WTC11 (cell line): ENCODE measurements around the gene GSS. TPM values are rescaled to one million over a fixed set of nuclear protein-coding genes. Genes with fewer than 3 reads are reported as not detected.

Source experiments
- ATAC-seq: fragments of 200-7000 bp; cut with Tn5 transposase; 2 replicates; pipeline ENCODE4 v1.10.0; 2021; ENCODE audit warnings: mild to moderate bottlenecking, moderate library complexity
- CTCF ChIA-PET: fragments of 300-600 bp; sonication (Branson Sonifier 250); formaldehyde crosslinking; loops from one replicate; lab custom pipeline; 2021; ENCODE audit warnings: antibody characterized with exemption; lab: Charles Lee
- POLR2A ChIA-PET: fragments of 350-600 bp; sonication (Branson Sonifier 250); formaldehyde crosslinking; loops from one replicate; lab custom pipeline; 2021; ENCODE audit warnings: antibody characterized with exemption; lab: Charles Lee
- DNase-seq: peaks from one replicate; pipeline ENCODE4 v3.0.0; 2021; ENCODE audit warnings: low spot score
- H3K27ac Mint-ChIP-seq: 2 replicates; pipeline ENCODE4 v1.8.0; 2021; ENCODE audit warnings: mixed read lengths
- H3K27me3 Mint-ChIP-seq: 2 replicates; pipeline ENCODE4 v1.8.0; 2021; ENCODE audit warnings: low read depth, mild to moderate bottlenecking, moderate library complexity, mixed read lengths
- H3K36me3 Mint-ChIP-seq: 2 replicates; pipeline ENCODE4 v1.8.0; 2021; ENCODE audit warnings: mixed read lengths
- H3K4me1 Mint-ChIP-seq: 2 replicates; pipeline ENCODE4 v1.8.0; 2022; ENCODE audit warnings: mixed read lengths
- H3K4me3 Mint-ChIP-seq: 2 replicates; pipeline ENCODE4 v1.8.0; 2021; ENCODE audit warnings: mild to moderate bottlenecking, moderate library complexity, mixed read lengths
- H3K9me3 Mint-ChIP-seq: 2 replicates; pipeline ENCODE4 v1.8.0; 2021; ENCODE audit warnings: mixed read lengths
- AFF4 ChIP-seq: sonication (generic); formaldehyde crosslinking; IDR thresholded peaks from 2 replicates; pipeline ENCODE4 v1.8.1; 2023; ENCODE audit warnings: mild to moderate bottlenecking, missing genetic modification reagents, borderline replicate concordance
- ATF2 ChIP-seq: sonication (generic); formaldehyde crosslinking; IDR thresholded peaks from 2 replicates; pipeline ENCODE4 v1.8.1; 2022; ENCODE audit warnings: low read depth, missing genetic modification reagents, borderline replicate concordance
- ELF4 ChIP-seq: sonication (generic); formaldehyde crosslinking; IDR thresholded peaks from 2 replicates; pipeline ENCODE4 v1.8.1; 2022; ENCODE audit warnings: low read depth, mild to moderate bottlenecking, moderate library complexity, missing genetic modification reagents
- ESRRA ChIP-seq: sonication (generic); formaldehyde crosslinking; IDR thresholded peaks from 2 replicates; pipeline ENCODE4 v1.8.1; 2022; ENCODE audit warnings: mild to moderate bottlenecking, missing genetic modification reagents, borderline replicate concordance
- ETV6 ChIP-seq: sonication (generic); formaldehyde crosslinking; IDR thresholded peaks from 2 replicates; pipeline ENCODE4 v1.8.1; 2022; ENCODE audit warnings: mild to moderate bottlenecking, missing genetic modification reagents
- HMGA2 ChIP-seq: fragments of 250-450 bp; sonication (Bioruptor Pico); IDR thresholded peaks from 2 replicates; pipeline ENCODE4 v1.4.0; 2021; ENCODE audit warnings: mild to moderate bottlenecking, moderate library complexity
- JAZF1 ChIP-seq: fragments of 250-450 bp; sonication (Bioruptor Pico); IDR thresholded peaks from 2 replicates; pipeline ENCODE4 v1.9.0; 2021; ENCODE audit warnings: moderate library complexity, mild to moderate bottlenecking, inconsistent platforms
- MLX ChIP-seq: sonication (generic); formaldehyde crosslinking; IDR thresholded peaks from 2 replicates; pipeline ENCODE4 v1.8.1; 2023; ENCODE audit warnings: mild to moderate bottlenecking, missing genetic modification reagents, moderate library complexity
- NFYB ChIP-seq: sonication (generic); formaldehyde crosslinking; conservative IDR thresholded peaks from 2 replicates; pipeline ENCODE4 v1.8.0; 2022; ENCODE audit warnings: low read depth, missing genetic modification reagents
- SMAD3 ChIP-seq: sonication (generic); formaldehyde crosslinking; IDR thresholded peaks from 2 replicates; pipeline ENCODE4 v1.8.0; 2022; ENCODE audit warnings: missing genetic modification reagents, mild to moderate bottlenecking, borderline replicate concordance
- SP1 ChIP-seq: sonication (generic); formaldehyde crosslinking; conservative IDR thresholded peaks from 2 replicates; pipeline ENCODE4 v1.8.1; 2022; ENCODE audit warnings: missing genetic modification reagents
- TEAD4 ChIP-seq: sonication (generic); formaldehyde crosslinking; IDR thresholded peaks from 2 replicates; pipeline ENCODE4 v1.8.0; 2022; ENCODE audit warnings: mild to moderate bottlenecking, missing genetic modification reagents
- TP53 ChIP-seq: sonication (generic); formaldehyde crosslinking; IDR thresholded peaks from 2 replicates; pipeline ENCODE4 v1.8.1; 2023; ENCODE audit warnings: mild to moderate bottlenecking, missing genetic modification reagents
- ZBTB21 ChIP-seq: sonication (generic); formaldehyde crosslinking; IDR thresholded peaks from 2 replicates; pipeline ENCODE4 v1.8.1; 2023; ENCODE audit warnings: mild to moderate bottlenecking, missing genetic modification reagents, borderline replicate concordance
- ZBTB43 ChIP-seq: sonication (generic); formaldehyde crosslinking; IDR thresholded peaks from 2 replicates; pipeline ENCODE4 v1.8.1; 2023; ENCODE audit warnings: mild to moderate bottlenecking, missing genetic modification reagents
- ZNF423 ChIP-seq: fragments of 250-450 bp; sonication (Bioruptor Pico); IDR thresholded peaks from 2 replicates; pipeline ENCODE4 v2.1.2; 2022; ENCODE audit warnings: mild to moderate bottlenecking, moderate library complexity
- total RNA-seq: library from RNA; stranded (reverse); gene quantifications from 3 replicates; pipeline ENCODE4 v1.2.3, GENCODE V29; 2021
- TF ChIP-seq, protein P1 (sequence below): fragments of 250-450 bp; sonication (Bioruptor Pico); IDR thresholded peaks from 2 replicates; pipeline ENCODE4 v1.9.0; 2021; ENCODE audit warnings: moderate library complexity, mild to moderate bottlenecking, inconsistent platforms, borderline replicate concordance
- TF ChIP-seq, protein P2 (sequence below): sonication (generic); formaldehyde crosslinking; IDR thresholded peaks from 2 replicates; pipeline ENCODE4 v1.8.0; 2022; ENCODE audit warnings: mild to moderate bottlenecking, missing genetic modification reagents

The GSS gene
- total RNA-seq, 1 experiment from 2014 or later: 47.3 TPM

- TF ChIP-seq AFF4 (no peak), NFYB (no peak), MLX (no peak), ELF4 (CRISPR knock-in tag) (no peak), TP53 (no peak), HMGA2 (no peak)
Measured at GRCh38 chr20:34928411-34928810, 27.2 kb downstream of the GSS start (continued).

DNA sequence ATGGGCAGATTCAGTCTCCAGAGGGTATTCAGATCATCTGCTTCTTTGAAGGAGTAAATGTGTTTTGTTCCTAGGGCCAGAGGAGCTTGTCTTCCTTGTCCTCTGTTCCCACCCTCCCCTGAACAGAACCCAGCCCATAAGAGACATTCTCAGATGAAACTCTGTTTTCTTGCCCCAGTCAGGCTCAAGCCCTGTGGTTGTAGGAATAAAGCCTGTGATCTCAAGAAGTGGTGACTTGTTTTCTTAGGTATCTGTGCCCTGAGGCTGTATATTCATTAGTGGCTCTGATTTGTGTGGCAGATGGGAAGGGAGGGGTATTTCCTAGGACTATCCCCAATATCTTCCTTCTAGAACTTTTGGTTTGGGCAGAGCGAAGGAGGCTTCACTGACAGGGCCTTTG lies 27.9 kb downstream of the GSS start:
- TF ChIP-seq, protein P1, sequence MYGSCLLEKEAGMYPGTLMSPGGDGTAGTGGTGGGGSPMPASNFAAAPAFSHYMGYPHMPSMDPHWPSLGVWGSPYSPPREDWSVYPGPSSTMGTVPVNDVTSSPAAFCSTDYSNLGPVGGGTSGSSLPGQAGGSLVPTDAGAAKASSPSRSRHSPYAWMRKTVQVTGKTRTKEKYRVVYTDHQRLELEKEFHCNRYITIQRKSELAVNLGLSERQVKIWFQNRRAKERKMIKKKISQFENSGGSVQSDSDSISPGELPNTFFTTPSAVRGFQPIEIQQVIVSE (CRISPR knock-in tag): no peak
- no peak for TF ChIP-seq ATF2
- TF ChIP-seq ZBTB21 (CRISPR knock-in tag): no peak
- TF ChIP-seq TEAD4 (CRISPR knock-in tag): no peak
- TF ChIP-seq ZBTB43 (CRISPR knock-in tag): no peak
- TF ChIP-seq ESRRA (CRISPR knock-in tag): no peak
- no peak for TF ChIP-seq ETV6
- no peak for TF ChIP-seq ZNF423 (CRISPR knock-in tag)
- no peak for TF ChIP-seq JAZF1 (CRISPR knock-in tag)
- Mint-ChIP-seq H3K27ac (no peak overlapping the region), H3K4me1 (no peaks in the 10 kb centered on the region), H3K4me3 (no peak overlapping the region), H3K27me3 (no peaks in the 10 kb centered on the region), H3K36me3 (peaks cover 39% of the 10 kb centered on the region), H3K9me3 (no peaks in the 10 kb centered on the region)
- POLR2A ChIA-PET: no interaction called here
- ATAC-seq (no peak), DNase-seq (no peak)
- CTCF ChIA-PET: no interaction called here

DNA sequence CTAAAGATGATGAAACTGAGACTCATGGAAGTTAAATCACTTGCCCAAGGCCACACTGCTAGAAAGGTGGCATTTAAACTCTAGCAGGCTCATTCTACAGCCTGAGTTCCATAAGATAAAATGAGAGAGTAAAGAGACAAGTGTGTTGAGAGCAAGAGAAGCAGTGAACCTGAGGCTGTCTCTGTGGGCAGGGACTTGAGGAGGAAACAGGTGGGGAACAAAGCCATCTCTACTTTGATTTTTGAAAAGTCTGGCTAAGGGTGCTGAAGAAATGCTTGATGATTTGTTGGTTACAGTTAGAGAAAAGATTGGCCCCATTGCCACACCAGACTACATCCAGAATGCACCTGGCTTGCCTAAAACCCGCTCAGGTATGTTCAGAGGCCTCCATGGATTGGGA lies 29.0 kb downstream of the GSS start:
- no peak for DNase-seq

More for the DNA sequence above, 29.0 kb downstream of the GSS start:
- TF ChIP-seq, protein P2, sequence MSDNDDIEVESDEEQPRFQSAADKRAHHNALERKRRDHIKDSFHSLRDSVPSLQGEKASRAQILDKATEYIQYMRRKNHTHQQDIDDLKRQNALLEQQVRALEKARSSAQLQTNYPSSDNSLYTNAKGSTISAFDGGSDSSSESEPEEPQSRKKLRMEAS: no peak
- TF ChIP-seq SMAD3 (CRISPR knock-in tag) (no peak), SP1 (CRISPR knock-in tag) (no peak)
- TF ChIP-seq, all 79 proteins: peak for 0
- ChIA-PET POLR2A (no interaction called here), CTCF (no interaction called here)
- no peaks in the 10 kb centered on the region for H3K9me3 Mint-ChIP-seq
- no peak overlapping the region for H3K4me3 Mint-ChIP-seq
- H3K27ac Mint-ChIP-seq: no peak overlapping the region
- no peaks in the 10 kb centered on the region for H3K4me1 Mint-ChIP-seq
- no peaks in the 10 kb centered on the region for H3K27me3 Mint-ChIP-seq
- no peak for ATAC-seq
- peaks cover 44% of the 10 kb centered on the region for H3K36me3 Mint-ChIP-seq
